Ovary (tissue), 9 donors: Measurements from ENCODE around the gene ACADS. TPM values are rescaled to one million over a fixed set of nuclear protein-coding genes. Genes with fewer than 3 reads are reported as not detected.

Source experiments
- DNase-seq, 5 donors: peaks; one replicate each; pipeline ENCODE4 v3.0.0-alpha.2; 2019 to 2020
- H3K27ac ChIP-seq, 2 donors: fragments of 200-600 bp; one replicate each; pipeline versions ENCODE4 v1.5.1 to v1.8.0; 2019 to 2022
- H3K27me3 ChIP-seq: fragments of 200-600 bp; one replicate; pipeline ENCODE4 v1.8.0; 2022
- H3K36me3 ChIP-seq: fragments of 200-600 bp; sonication (generic); one replicate; pipeline ENCODE4 v1.5.1; 2019
- H3K4me1 ChIP-seq: one replicate; pipeline ENCODE4 v1.8.1; 2013; ENCODE audit warnings: mild to moderate bottlenecking, moderate library complexity; ENCODE audit not compliant: insufficient read depth
- H3K4me3 ChIP-seq: fragments of 200-600 bp; sonication (generic); one replicate; pipeline ENCODE4 v1.5.1; 2017
- H3K9me3 ChIP-seq, 2 donors: fragments of 200-600 bp in 1 of 2; sonication (generic) in 1 of 2; one replicate each; pipeline versions ENCODE4 v1.5.1 to v1.8.1; 2013 to 2019; ENCODE audit warnings: mild to moderate bottlenecking in 1 of 2, moderate library complexity in 1 of 2
- CTCF ChIP-seq, 3 donors: fragments of 450-650 bp in 2 of 3; fragments of 200-600 bp in 1 of 3; IDR thresholded peaks; one replicate each; pipeline versions ENCODE4 v1.5.1 to v1.8.0; 2016 to 2022; ENCODE audit warnings: antibody characterized with exemption in 3 of 3, mild to moderate bottlenecking in 1 of 3
- EP300 ChIP-seq: sonication (generic); formaldehyde crosslinking; IDR thresholded peaks from one replicate; pipeline ENCODE4 v1.6.1; 2017; ENCODE audit warnings: antibody characterized with exemption
- POLR2A ChIP-seq: fragments of 450-650 bp; IDR thresholded peaks from one replicate; pipeline ENCODE4 v1.6.1; 2017; ENCODE audit warnings: antibody characterized with exemption, mild to moderate bottlenecking, moderate library complexity
- WGBS, 3 donors: extraction: QIAGEN DNeasy Blood & Tissue Kit in 1 of 3; methylation state at CpG; one replicate each; pipeline versions ENCODE4 v1.1.5 to v1.1.7; 2013 to 2017; 5-methylcytosine and 5-hydroxymethylcytosine counted together
- intact Hi-C, 4 donors: fragments of 100-400 bp; cut with DNase I; formaldehyde crosslinking; loops; one replicate each; pipeline versions ENCODE4 v1.11.0 to v1.15.1; 2022 to 2023
- polyA plus RNA-seq, 2 donors: library from polyadenylated mRNA; stranded (reverse); fragments of 200-250 nt in 1 of 2; fragments of 350-450 nt in 1 of 2; fragmentation: Illumina TruSeq in 1 of 2; extraction: RNeasy Lipid Tissue Mini Kit (QIAGEN cat#74804) in 1 of 2; gene quantifications; one replicate each; pipeline ENCODE4 v1.2.3, GENCODE V29; 2013 to 2014
- total RNA-seq, 7 donors: library from RNA; depleted of rRNA in 2 of 7; stranded (reverse); fragments of >200 nt in 2 of 7; fragmentation: NEBNext Ultra II Directional in 3 of 7; extraction: Animal tissue kit (Norgen Biotek cat#: 25700) in 3 of 7; gene quantifications; one replicate each; pipeline versions ENCODE4 v1.1.0 to v1.2.4, GENCODE V29; 2016 to 2023
- donor health status: DM: no; HTN: no; CAD: no; lungs with moderate emphysema.
- donor health status: DM: no; HTN: no; CAD: no.
- donor health status: Bipolar disorder and iron deficiency.
- donor health status: DM: yes; HTN: yes; CAD: no.
- donor health status: DM: no; HTN: no; CAD: no.
- donor health status: DM: yes; HTN: yes; CAD: no.

Gene ACADS
- total and polyA plus RNA-seq, 9 donors: 1.0 to 17.5 (median 13.9) TPM

GRCh38 chr12:120697344-120697743 is 28.3 kb upstream of the ACADS start:
- TF ChIP-seq CTCF (IDR thresholded peaks at IDR 0.05): no peak
- no peak for TF ChIP-seq POLR2A
- no peak for TF ChIP-seq EP300
- no peak overlapping the region for H3K4me3 ChIP-seq
- H3K9me3 ChIP-seq: no peaks in the 10 kb centered on the region
- WGBS, 3 donors: 77 to 91% (median 88%) methylated on average over 1 of the region's 1 CpG
- intact Hi-C loops: no loop called here
- no peaks in the 10 kb centered on the region for H3K36me3 ChIP-seq
- no peaks in the 10 kb centered on the region for H3K27me3 ChIP-seq
- no peak for DNase-seq
- H3K4me1 ChIP-seq: no peaks in the 10 kb centered on the region
- H3K27ac ChIP-seq: no peak overlapping the region

GRCh38 chr12:120698665-120699064 is 27.0 kb upstream of the ACADS start:
- 79 to 92% (median 81%) methylated on average over 3 of the region's 3 CpGs for WGBS, 3 donors
- H3K4me3 ChIP-seq: no peak overlapping the region
- no peaks in the 10 kb centered on the region for H3K27me3 ChIP-seq
- intact Hi-C loops: no loop called here
- DNase-seq: no peak
- H3K36me3 ChIP-seq: no peaks in the 10 kb centered on the region
- no peaks in the 10 kb centered on the region for H3K9me3 ChIP-seq
- H3K4me1 ChIP-seq: peaks cover 5% of the 10 kb centered on the region
- H3K27ac ChIP-seq: no peak overlapping the region
- TF ChIP-seq CTCF (IDR thresholded peaks at IDR 0.05): no peak
- TF ChIP-seq POLR2A: no peak
- TF ChIP-seq EP300: no peak

GRCh38 chr12:120699553-120699952 is 26.1 kb upstream of the ACADS start:
- no peak overlapping the region for H3K27ac ChIP-seq
- no peaks in the 10 kb centered on the region for H3K27me3 ChIP-seq
- TF ChIP-seq POLR2A (no peak), CTCF (IDR thresholded peaks at IDR 0.05) (no peak), EP300 (no peak)
- H3K9me3 ChIP-seq: no peaks in the 10 kb centered on the region
- no peak for DNase-seq
- WGBS, 3 donors: 83 to 89% (median 88%) methylated on average over 7 of the region's 7 CpGs
- intact Hi-C loops: no loop called here
- H3K4me1 ChIP-seq: peaks cover 5% of the 10 kb centered on the region
- no peak overlapping the region for H3K4me3 ChIP-seq
- no peaks in the 10 kb centered on the region for H3K36me3 ChIP-seq

GRCh38 chr12:120700886-120701285 is 24.7 kb upstream of the ACADS start:
- DNase-seq: no peak
- no peak for TF ChIP-seq EP300
- no peak for TF ChIP-seq POLR2A
- no peak for TF ChIP-seq CTCF (IDR thresholded peaks at IDR 0.05)
- no peaks in the 10 kb centered on the region for H3K36me3 ChIP-seq
- no peaks in the 10 kb centered on the region for H3K27me3 ChIP-seq
- intact Hi-C loops: no loop called here
- no peak overlapping the region for H3K4me3 ChIP-seq
- no peak overlapping the region for H3K27ac ChIP-seq
- H3K9me3 ChIP-seq: no peaks in the 10 kb centered on the region
- 94 to 99% (median 96%) methylated on average over 5 of the region's 5 CpGs for WGBS, 3 donors
- H3K4me1 ChIP-seq: peaks cover 5% of the 10 kb centered on the region
